ENCODE results near the gene UBC.

Gene UBC

DNA sequence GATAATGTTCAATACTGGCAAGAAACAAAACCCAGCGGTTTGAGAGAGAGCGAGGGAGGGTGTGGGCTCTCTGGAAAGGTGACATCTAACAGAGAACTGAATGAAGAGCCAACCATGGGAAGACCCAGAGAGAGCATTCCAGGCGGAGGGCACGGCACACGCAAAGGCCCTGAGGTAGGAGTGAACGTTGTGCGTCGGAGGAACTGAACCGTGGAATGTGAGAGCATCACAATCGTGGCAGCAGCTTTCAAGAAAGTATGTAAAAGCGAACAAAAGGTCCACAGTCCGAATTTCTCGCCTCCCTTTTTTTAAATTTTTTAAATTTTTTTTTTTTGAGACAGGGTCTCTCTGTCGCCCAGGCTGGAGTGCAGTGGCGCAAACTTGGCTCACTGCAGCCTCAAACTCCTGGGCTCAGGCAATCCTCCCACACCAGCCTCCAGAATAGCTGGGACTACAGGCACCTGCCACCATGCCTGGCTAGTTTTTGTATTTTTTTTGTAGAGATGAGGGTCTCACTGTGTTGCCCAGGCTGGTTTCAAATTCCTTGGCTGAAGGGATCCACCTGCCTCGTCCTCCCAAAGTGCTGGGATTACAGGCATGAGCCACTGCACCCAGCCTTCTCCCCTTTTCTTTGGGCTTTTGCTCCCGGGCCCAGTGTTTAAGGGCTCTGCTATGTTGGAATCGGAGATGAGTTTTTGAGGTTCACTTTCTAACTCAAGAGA lies 35.5 kb downstream of the UBC start:
- H3K4me3 ChIP-seq (ENCODE audit: low read depth, low read length) = no peak overlapping the region
- DNase-seq (ENCODE audit: low read depth) = no peak
- TF ChIP-seq, protein P1, sequence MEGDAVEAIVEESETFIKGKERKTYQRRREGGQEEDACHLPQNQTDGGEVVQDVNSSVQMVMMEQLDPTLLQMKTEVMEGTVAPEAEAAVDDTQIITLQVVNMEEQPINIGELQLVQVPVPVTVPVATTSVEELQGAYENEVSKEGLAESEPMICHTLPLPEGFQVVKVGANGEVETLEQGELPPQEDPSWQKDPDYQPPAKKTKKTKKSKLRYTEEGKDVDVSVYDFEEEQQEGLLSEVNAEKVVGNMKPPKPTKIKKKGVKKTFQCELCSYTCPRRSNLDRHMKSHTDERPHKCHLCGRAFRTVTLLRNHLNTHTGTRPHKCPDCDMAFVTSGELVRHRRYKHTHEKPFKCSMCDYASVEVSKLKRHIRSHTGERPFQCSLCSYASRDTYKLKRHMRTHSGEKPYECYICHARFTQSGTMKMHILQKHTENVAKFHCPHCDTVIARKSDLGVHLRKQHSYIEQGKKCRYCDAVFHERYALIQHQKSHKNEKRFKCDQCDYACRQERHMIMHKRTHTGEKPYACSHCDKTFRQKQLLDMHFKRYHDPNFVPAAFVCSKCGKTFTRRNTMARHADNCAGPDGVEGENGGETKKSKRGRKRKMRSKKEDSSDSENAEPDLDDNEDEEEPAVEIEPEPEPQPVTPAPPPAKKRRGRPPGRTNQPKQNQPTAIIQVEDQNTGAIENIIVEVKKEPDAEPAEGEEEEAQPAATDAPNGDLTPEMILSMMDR (IDR thresholded peaks at IDR 0.05; ENCODE audit: low read depth, low read length, missing control alignments) = no peak

DNA sequence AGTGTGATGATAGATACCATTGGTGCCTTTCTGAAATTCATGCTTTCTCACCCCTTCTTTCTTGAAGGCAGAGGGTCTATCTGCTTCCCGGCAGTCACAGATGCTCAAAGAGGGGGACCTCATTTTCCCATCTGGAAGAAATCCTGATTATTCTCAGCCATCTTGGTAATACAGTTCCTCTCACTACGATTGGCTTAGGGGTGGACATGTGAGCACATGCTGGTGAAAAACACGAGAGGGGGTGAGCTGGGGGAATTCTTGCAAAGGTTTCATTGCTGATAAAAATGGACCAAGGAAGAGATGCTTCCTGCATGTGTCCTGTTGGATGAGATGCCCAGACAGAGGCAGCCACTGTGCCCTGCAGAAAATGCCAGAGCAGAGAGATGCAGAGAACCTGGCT lies 37.0 kb downstream of the UBC start:
- TF ChIP-seq, protein P1 (IDR thresholded peaks at IDR 0.05; ENCODE audit: low read depth, low read length, missing control alignments) = no peak
- H3K4me3 ChIP-seq (ENCODE audit: low read depth, low read length) = no peak overlapping the region
- DNase-seq (ENCODE audit: low read depth) = no peak

DNA sequence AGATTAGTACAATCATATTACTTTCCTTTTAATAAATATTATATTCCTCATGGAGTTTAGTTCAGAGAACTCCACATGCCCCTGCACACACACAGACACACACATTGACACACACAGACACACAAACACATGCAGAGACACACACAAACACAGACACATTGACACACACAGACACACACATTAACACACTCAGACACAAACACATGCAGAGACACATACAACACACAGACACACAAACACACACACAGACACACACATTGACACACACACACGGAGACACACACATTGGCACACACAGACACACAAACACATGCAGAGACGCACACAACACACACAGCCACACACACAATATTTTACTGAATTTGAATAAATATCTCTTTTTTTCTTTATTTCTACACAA lies 38.3 kb downstream of the UBC start:
- TF ChIP-seq, protein P1 (IDR thresholded peaks at IDR 0.05; ENCODE audit: low read depth, low read length, missing control alignments) = no peak
- DNase-seq (ENCODE audit: low read depth) = no peak
- H3K4me3 ChIP-seq (ENCODE audit: low read depth, low read length) = no peak overlapping the region

DNA sequence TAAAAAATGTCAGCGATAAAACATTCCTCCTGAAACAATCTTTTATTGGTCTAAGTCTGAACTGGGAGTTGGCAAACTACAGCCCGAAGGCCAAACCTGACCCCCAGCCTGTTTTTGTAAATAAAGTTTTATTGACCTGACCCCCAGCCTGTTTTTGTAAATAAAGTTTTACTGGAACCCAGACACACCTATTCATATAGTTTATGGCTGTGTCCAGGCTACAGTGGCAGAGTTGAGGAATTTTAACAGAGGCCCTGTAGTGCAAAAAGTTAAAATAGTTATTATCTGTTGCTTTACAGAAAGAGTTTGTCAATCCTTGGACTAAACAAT lies 38.7 kb downstream of the UBC start:
- H3K4me3 ChIP-seq (ENCODE audit: low read depth, low read length) = no peak overlapping the region
- TF ChIP-seq, protein P1 (IDR thresholded peaks at IDR 0.05; ENCODE audit: low read depth, low read length, missing control alignments) = no peak
- DNase-seq (ENCODE audit: low read depth) = no peak

DNA sequence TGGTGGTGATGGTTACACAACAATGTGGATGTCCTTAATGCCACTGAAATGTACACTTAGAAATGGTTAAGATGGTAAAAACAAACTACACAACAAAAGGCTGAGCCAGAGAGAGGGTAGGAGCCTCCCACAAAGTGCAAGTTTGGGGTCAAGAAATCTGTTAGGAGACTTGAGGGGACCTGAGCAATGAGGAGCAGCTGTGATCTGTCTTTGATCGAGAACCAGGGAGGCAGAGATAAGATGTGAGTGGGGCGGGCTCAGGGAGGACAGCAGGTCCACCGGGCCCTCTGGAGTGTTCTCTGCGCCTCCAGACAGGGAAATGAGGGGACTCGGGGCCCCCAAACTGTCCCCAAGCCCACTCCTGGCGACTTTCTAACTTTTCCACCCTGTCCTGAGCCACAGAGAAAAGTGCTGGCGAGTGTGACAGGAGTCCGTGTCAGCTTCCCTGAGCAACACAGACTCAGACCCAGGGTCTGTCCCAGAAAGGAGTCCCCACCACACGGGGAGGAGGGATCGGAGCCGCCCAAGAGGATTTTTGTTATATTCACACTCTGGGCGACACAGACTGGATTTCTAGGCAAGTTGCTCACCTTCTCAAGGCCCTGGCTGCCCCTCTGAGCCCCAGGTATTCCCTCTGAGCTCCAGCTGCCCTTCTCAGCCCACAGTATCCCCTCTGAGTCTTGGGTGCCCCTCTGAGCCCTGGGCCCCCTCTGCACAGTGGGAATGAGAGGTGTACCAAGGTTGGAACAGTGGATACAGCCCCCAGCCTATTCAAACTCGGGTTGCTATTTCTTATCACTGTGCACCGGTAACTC lies 39.3 kb downstream of the UBC start:
- H3K4me3 ChIP-seq (ENCODE audit: low read depth, low read length) = no peak overlapping the region
- DNase-seq (ENCODE audit: low read depth) = no peak
- TF ChIP-seq, protein P1 (IDR thresholded peaks at IDR 0.05; ENCODE audit: low read depth, low read length, missing control alignments) = no peak

DNA sequence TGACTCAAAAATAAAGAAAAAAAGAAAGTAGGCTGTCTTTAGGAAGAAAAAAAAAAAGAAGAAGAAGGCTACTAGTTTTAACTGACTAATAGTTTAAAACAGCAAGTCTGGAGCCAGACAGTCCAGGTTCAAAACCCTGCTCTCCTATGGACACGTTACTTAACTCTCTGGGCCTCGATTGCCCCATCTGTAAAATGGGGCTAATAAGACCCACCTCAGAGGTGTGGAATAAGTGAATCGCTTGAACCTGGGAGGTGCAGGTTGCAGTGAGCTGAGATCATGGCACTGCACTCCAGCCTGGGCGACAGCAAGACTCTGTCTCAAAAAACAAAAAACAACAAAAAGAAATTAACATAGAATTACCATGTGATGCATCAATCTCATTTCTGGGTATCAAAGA lies 40.3 kb downstream of the UBC start:
- TF ChIP-seq, protein P1 (IDR thresholded peaks at IDR 0.05; ENCODE audit: low read depth, low read length, missing control alignments) = no peak
- no peak for DNase-seq (ENCODE audit: low read depth)
- H3K4me3 ChIP-seq (ENCODE audit: low read depth, low read length) = no peak overlapping the region
